Mesenchymal stem cell (in vitro differentiated cells and primary cell): ENCODE data around the gene KLF7.

ENCODE experiments used
- DNase-seq: peaks from one replicate; pipeline ENCODE4 v3.0.0-alpha.2; 2013
- H2AFZ ChIP-seq: one replicate; pipeline ENCODE4 v1.6.1; 2013; ENCODE audit warnings: low read depth, mild to moderate bottlenecking, control low read depth, inconsistent platforms, low read length, moderate library complexity
- H2AK5ac ChIP-seq: 2 replicates; pipeline ENCODE4 v1.6.1; 2013; ENCODE audit warnings: low read length, moderate library complexity, mild to moderate bottlenecking, inconsistent platforms; ENCODE audit not compliant: severe bottlenecking
- H2BK120ac ChIP-seq: one replicate; pipeline ENCODE4 v1.6.1; 2013; ENCODE audit warnings: low read depth, mild to moderate bottlenecking, inconsistent platforms, low read length, moderate library complexity
- H2BK12ac ChIP-seq, 2 experiments: one replicate each; pipeline ENCODE4 v1.6.1; 2013; ENCODE audit warnings: inconsistent platforms in 2 of 2, low read length in 2 of 2, mild to moderate bottlenecking in 2 of 2, moderate library complexity in 2 of 2, control low read depth in 1 of 2
- H2BK15ac ChIP-seq: one replicate; pipeline ENCODE4 v1.6.1; 2013; ENCODE audit warnings: mild to moderate bottlenecking, low read depth, inconsistent platforms; ENCODE audit not compliant: poor library complexity, severe bottlenecking
- H2BK5ac ChIP-seq: 2 replicates; pipeline ENCODE4 v1.6.1; 2013; ENCODE audit warnings: low read depth, mild to moderate bottlenecking, low read length, control low read depth, inconsistent platforms; ENCODE audit not compliant: poor library complexity, severe bottlenecking
- H3K14ac ChIP-seq, 2 experiments: one replicate each; pipeline ENCODE4 v1.6.1; 2013; ENCODE audit warnings: inconsistent platforms in 2 of 2, low read length in 2 of 2, control low read depth in 1 of 2, mild to moderate bottlenecking in 1 of 2, moderate library complexity in 1 of 2
- H3K18ac ChIP-seq, 2 experiments: one replicate each; pipeline ENCODE4 v1.6.1; 2013; ENCODE audit warnings: inconsistent platforms in 2 of 2, low read length in 2 of 2, control low read depth in 1 of 2, low read depth in 1 of 2, mild to moderate bottlenecking in 1 of 2
- H3K23ac ChIP-seq, 2 experiments: one replicate each; pipeline ENCODE4 v1.6.1; 2013; ENCODE audit warnings: inconsistent platforms in 2 of 2, low read length in 2 of 2, mild to moderate bottlenecking in 2 of 2, moderate library complexity in 2 of 2, control low read depth in 1 of 2
- H3K27ac ChIP-seq: 2 replicates; pipeline ENCODE4 v1.5.1; 2013; ENCODE audit warnings: mild to moderate bottlenecking, moderate library complexity, low read length, control low read depth, inconsistent platforms; ENCODE audit not compliant: poor library complexity, severe bottlenecking
- H3K27me3 ChIP-seq, 2 experiments: 2 replicates each; pipeline versions ENCODE4 v1.6.1 to v1.7.0; 2013; ENCODE audit warnings: low read length in 2 of 2, mild to moderate bottlenecking in 2 of 2, moderate library complexity in 2 of 2, control low read depth in 1 of 2, inconsistent platforms in 1 of 2; ENCODE audit not compliant: control insufficient read depth in 1 of 2, insufficient read depth in 1 of 2
- H3K36me3 ChIP-seq, 2 experiments: 2 replicates each; pipeline versions ENCODE4 v1.6.1 to v1.7.0; 2013; ENCODE audit warnings: low read length in 2 of 2, control low read depth in 1 of 2, inconsistent platforms in 1 of 2, low read depth in 1 of 2, mild to moderate bottlenecking in 1 of 2; ENCODE audit not compliant: insufficient read depth in 2 of 2, control insufficient read depth in 1 of 2
- H3K4ac ChIP-seq, 2 experiments: one replicate each; pipeline ENCODE4 v1.6.1; 2013; ENCODE audit warnings: inconsistent platforms in 2 of 2, low read length in 2 of 2, mild to moderate bottlenecking in 2 of 2, moderate library complexity in 2 of 2, control low read depth in 1 of 2, low read depth in 1 of 2
- H3K4me1 ChIP-seq: 2 replicates; pipeline ENCODE4 v1.6.1; 2013; ENCODE audit warnings: low read depth, low read length, control low read depth; ENCODE audit not compliant: control insufficient read depth, insufficient read depth
- H3K4me2 ChIP-seq: 2 replicates; pipeline ENCODE4 v1.6.1; 2013; ENCODE audit warnings: low read length, mild to moderate bottlenecking, inconsistent platforms; ENCODE audit not compliant: poor library complexity, severe bottlenecking
- H3K4me3 ChIP-seq, 2 experiments: 2 replicates each; pipeline versions ENCODE4 v1.5.1 to v1.7.0; 2013; ENCODE audit warnings: low read length in 2 of 2, mild to moderate bottlenecking in 2 of 2, control low read depth in 1 of 2, low read depth in 1 of 2; ENCODE audit not compliant: insufficient read depth in 1 of 2
- H3K79me1 ChIP-seq: replicated peaks from 2 replicates; pipeline ENCODE4 v1.6.1; 2013; ENCODE audit warnings: mild to moderate bottlenecking, control low read depth, low read length, inconsistent platforms; ENCODE audit not compliant: poor library complexity, severe bottlenecking
- H3K9ac ChIP-seq: 2 replicates; pipeline ENCODE4 v1.7.0; 2013; ENCODE audit warnings: mild to moderate bottlenecking, low read length, moderate library complexity
- H3K9me3 ChIP-seq: 2 replicates; pipeline ENCODE4 v1.7.0; 2013; ENCODE audit warnings: mild to moderate bottlenecking, low read length; ENCODE audit not compliant: control insufficient read depth
- H4K8ac ChIP-seq: one replicate; pipeline ENCODE4 v1.6.1; 2013; ENCODE audit warnings: inconsistent platforms, mild to moderate bottlenecking, low read length, moderate library complexity
- H4K91ac ChIP-seq: one replicate; pipeline ENCODE4 v1.6.1; 2013; ENCODE audit warnings: mild to moderate bottlenecking, low read length, inconsistent platforms
- WGBS: methylation state at CpG from one replicate; pipeline ENCODE4 v1.1.7; 2013; ENCODE audit warnings: mixed read lengths; 5-methylcytosine and 5-hydroxymethylcytosine counted together

KLF7 gene

GRCh38 chr2:207041786-207042554, 123.8 kb downstream of the KLF7 start:
- WGBS: 87% methylated on average over 6 of the region's 9 CpGs
- Histone ChIP-seq H2BK12ac (no peak overlapping the region), H3K18ac (no peak overlapping the region), H2AK5ac (no peak overlapping the region), H3K27me3 (no peaks in the 10 kb centered on the region), H3K4me1 (peaks cover 5% of the 10 kb centered on the region), H2BK15ac (no peak overlapping the region), H3K4ac (no peak overlapping the region), H3K23ac (no peak overlapping the region), H3K27ac (no peak overlapping the region), H3K14ac (no peak overlapping the region), H3K9me3 (no peaks in the 10 kb centered on the region), H3K4me2 (no peak overlapping the region), H3K9ac (peak overlapping the region; percentile 75), H4K8ac (no peak overlapping the region), H3K79me1 (no peaks in the 10 kb centered on the region), H2BK5ac (no peak overlapping the region), H4K91ac (no peak overlapping the region), H3K36me3 (no peaks in the 10 kb centered on the region), H2AFZ (no peak overlapping the region), H3K4me3 (peak overlapping the region in 1 of 2 experiments; percentile 64), H2BK120ac (peak overlapping the region; percentile 93)
- DNase-seq: peak; percentile 33

- WGBS: 57% methylated on average over 6 of the region's 10 CpGs
- peak overlapping the region; percentile 93 for H2BK120ac ChIP-seq
- no peaks in the 10 kb centered on the region for H3K9me3 ChIP-seq
- peaks cover 3% of the 10 kb centered on the region for H3K4me1 ChIP-seq
- peak overlapping the region in 1 of 2 experiments; percentile 69 for H3K4me3 ChIP-seq
- H3K27me3 ChIP-seq: no peaks in the 10 kb centered on the region
- H2BK15ac ChIP-seq: no peak overlapping the region
- no peak overlapping the region for H2AK5ac ChIP-seq
- H3K4me2 ChIP-seq: no peak overlapping the region
- H2AFZ ChIP-seq: no peak overlapping the region
- H3K79me1 ChIP-seq: no peaks in the 10 kb centered on the region
- peak overlapping the region in 1 of 2 experiments; percentile 24 for H3K4ac ChIP-seq
- H2BK5ac ChIP-seq: no peak overlapping the region
- no peak for DNase-seq
- no peak overlapping the region for H3K27ac ChIP-seq
- peak overlapping the region in 1 of 2 experiments; percentile 79 for H2BK12ac ChIP-seq
- no peak overlapping the region for H3K14ac ChIP-seq
- peak overlapping the region; percentile 28 for H4K91ac ChIP-seq
- H4K8ac ChIP-seq: peak overlapping the region; percentile 61
- H3K36me3 ChIP-seq: no peaks in the 10 kb centered on the region
- no peak overlapping the region for H3K9ac ChIP-seq
- H3K23ac ChIP-seq: no peak overlapping the region
- peak overlapping the region; percentile 16 to 55 for H3K18ac ChIP-seq
Observed at GRCh38 chr2:207041279-207041678, 124.5 kb downstream of the KLF7 start.

GRCh38 chr2:207040696-207041095, 125.1 kb downstream of the KLF7 start:
- H3K14ac ChIP-seq: no peak overlapping the region
- H3K27me3 ChIP-seq: no peaks in the 10 kb centered on the region
- peak overlapping the region in 1 of 2 experiments; percentile 16 for H3K18ac ChIP-seq
- H3K27ac ChIP-seq: no peak overlapping the region
- H2BK120ac ChIP-seq: no peak overlapping the region
- no peak overlapping the region for H2BK15ac ChIP-seq
- WGBS: 85% methylated on average over 9 of the region's 9 CpGs
- H3K9me3 ChIP-seq: no peaks in the 10 kb centered on the region
- no peak overlapping the region for H3K23ac ChIP-seq
- H4K91ac ChIP-seq: no peak overlapping the region
- H3K79me1 ChIP-seq: no peaks in the 10 kb centered on the region
- no peak overlapping the region for H3K4me2 ChIP-seq
- no peak overlapping the region for H2BK12ac ChIP-seq
- no peak overlapping the region for H3K4ac ChIP-seq
- H3K36me3 ChIP-seq: no peaks in the 10 kb centered on the region
- H2AK5ac ChIP-seq: no peak overlapping the region
- H2AFZ ChIP-seq: no peak overlapping the region
- no peak overlapping the region for H3K9ac ChIP-seq
- no peak overlapping the region for H4K8ac ChIP-seq
- peak overlapping the region in 1 of 2 experiments; percentile 69 for H3K4me3 ChIP-seq
- peak; percentile 58 for DNase-seq
- H2BK5ac ChIP-seq: no peak overlapping the region
- peaks cover 3% of the 10 kb centered on the region for H3K4me1 ChIP-seq

GRCh38 chr2:207039225-207039624, 126.5 kb downstream of the KLF7 start:
- H2BK5ac ChIP-seq: no peak overlapping the region
- 94% methylated on average over 3 of the region's 4 CpGs for WGBS

More at GRCh38 chr2:207039225-207039624, 126.5 kb downstream of the KLF7 start:
- Histone ChIP-seq H3K9me3 (peaks cover 2% of the 10 kb centered on the region), H3K4ac (no peak overlapping the region), H2BK120ac (no peak overlapping the region), H3K4me1 (peaks cover 3% of the 10 kb centered on the region), H3K18ac (no peak overlapping the region), H2AK5ac (no peak overlapping the region), H2AFZ (no peak overlapping the region), H3K36me3 (no peaks in the 10 kb centered on the region), H3K4me3 (no peak overlapping the region), H2BK15ac (no peak overlapping the region), H3K9ac (no peak overlapping the region), H3K27ac (no peak overlapping the region), H3K79me1 (no peaks in the 10 kb centered on the region), H4K8ac (no peak overlapping the region), H3K23ac (no peak overlapping the region), H3K4me2 (no peak overlapping the region), H4K91ac (peak overlapping the region; percentile 86), H2BK12ac (peak overlapping the region; percentile 20 to 45), H3K14ac (no peak overlapping the region), H3K27me3 (no peaks in the 10 kb centered on the region)
- no peak for DNase-seq
